ENCODE measurements around the gene ZFY.

- no peak for TF ChIP-seq CTCF (IDR thresholded peaks at IDR 0.05; ENCODE audit: poor library complexity)
- TF ChIP-seq EZH2 (IDR thresholded peaks at IDR 0.05; ENCODE audit: borderline replicate concordance): no peak
- no peak for TF ChIP-seq EZH2phosphoT487 (IDR thresholded peaks at IDR 0.05; ENCODE audit: low read depth, severe bottlenecking, unreplicated experiment)
These were observed 77.0 kb downstream of the ZFY start for GRCh38 chrY:3012226-3012625.
